DOHH2 (cell line): ENCODE results near the gene CACNA1D.

ENCODE experiments used
- CTCF ChIP-seq: fragments of 200-600 bp; sonication (generic); IDR thresholded peaks from one replicate; pipeline ENCODE4 v1.5.1; 2014; ENCODE audit warnings: antibody characterized with exemption, mild to moderate bottlenecking, low read depth, low read length; ENCODE audit not compliant: poor library complexity, severe bottlenecking
- EZH2phosphoT487 ChIP-seq: fragments of 200-600 bp; sonication (generic); IDR thresholded peaks from 2 replicates; pipeline ENCODE4 v1.6.1; 2017; ENCODE audit warnings: borderline replicate concordance, mild to moderate bottlenecking, antibody characterized with exemption, low read length, moderate library complexity, mixed read lengths

- TF ChIP-seq CTCF = no peak
- no peak for TF ChIP-seq EZH2phosphoT487
Measured at GRCh38 chr3:53491276-53491675, 3.1 kb upstream of the CACNA1D start.
